Natural killer cell treated with Interleukin-12 subunit alpha and Interleukin-12 subunit beta and Interleukin-15 and Interleukin-18, amount 100 ng/mL, for 72 hours (primary cell): ENCODE measurements around the gene PITPNM3. TPM values are rescaled to one million over a fixed set of nuclear protein-coding genes. Genes with fewer than 3 reads are reported as not detected.

Experiments used
- ATAC-seq, 2 donors: fragments of 150-1000 bp; cut with Tn5 transposase in 1 of 2; sonication (Bioruptor Pico), chemical (Tn5 transposase) in 1 of 2; 2 replicates each; pipeline ENCODE4 v1.10.0; 2021
- DNase-seq: peaks from one replicate; pipeline ENCODE4 v3.0.0; 2022; ENCODE audit warnings: low spot score
- H3K27ac Mint-ChIP-seq, 2 donors: 1 replicate in 1 of 2; 2 replicates in 1 of 2; pipeline ENCODE4 v1.8.0; 2022; ENCODE audit warnings: mixed read lengths in 2 of 2, mild to moderate bottlenecking in 1 of 2, moderate library complexity in 1 of 2
- H3K27me3 Mint-ChIP-seq, 2 donors: 1 replicate in 1 of 2; 2 replicates in 1 of 2; pipeline ENCODE4 v1.8.0; 2022; ENCODE audit warnings: mixed read lengths in 2 of 2
- H3K36me3 Mint-ChIP-seq: one replicate; pipeline ENCODE4 v1.8.0; 2022; ENCODE audit warnings: mixed read lengths
- H3K4me1 Mint-ChIP-seq, 2 donors: 1 replicate in 1 of 2; 2 replicates in 1 of 2; pipeline ENCODE4 v1.8.0; 2022; ENCODE audit warnings: low read depth in 2 of 2, mixed read lengths in 2 of 2, mild to moderate bottlenecking in 1 of 2
- H3K4me3 Mint-ChIP-seq: one replicate; pipeline ENCODE4 v1.8.0; 2022; ENCODE audit warnings: mixed read lengths
- H3K9me3 Mint-ChIP-seq: 2 replicates; pipeline ENCODE4 v1.8.0; 2022; ENCODE audit warnings: mixed read lengths
- total RNA-seq, 2 donors: library from RNA; stranded (reverse); gene quantifications; one replicate each; pipeline ENCODE4 v1.2.3, GENCODE V29; 2022

Gene PITPNM3
- total RNA-seq, 2 donors from 2014 or later: 0.59 to 0.84 TPM

DNA sequence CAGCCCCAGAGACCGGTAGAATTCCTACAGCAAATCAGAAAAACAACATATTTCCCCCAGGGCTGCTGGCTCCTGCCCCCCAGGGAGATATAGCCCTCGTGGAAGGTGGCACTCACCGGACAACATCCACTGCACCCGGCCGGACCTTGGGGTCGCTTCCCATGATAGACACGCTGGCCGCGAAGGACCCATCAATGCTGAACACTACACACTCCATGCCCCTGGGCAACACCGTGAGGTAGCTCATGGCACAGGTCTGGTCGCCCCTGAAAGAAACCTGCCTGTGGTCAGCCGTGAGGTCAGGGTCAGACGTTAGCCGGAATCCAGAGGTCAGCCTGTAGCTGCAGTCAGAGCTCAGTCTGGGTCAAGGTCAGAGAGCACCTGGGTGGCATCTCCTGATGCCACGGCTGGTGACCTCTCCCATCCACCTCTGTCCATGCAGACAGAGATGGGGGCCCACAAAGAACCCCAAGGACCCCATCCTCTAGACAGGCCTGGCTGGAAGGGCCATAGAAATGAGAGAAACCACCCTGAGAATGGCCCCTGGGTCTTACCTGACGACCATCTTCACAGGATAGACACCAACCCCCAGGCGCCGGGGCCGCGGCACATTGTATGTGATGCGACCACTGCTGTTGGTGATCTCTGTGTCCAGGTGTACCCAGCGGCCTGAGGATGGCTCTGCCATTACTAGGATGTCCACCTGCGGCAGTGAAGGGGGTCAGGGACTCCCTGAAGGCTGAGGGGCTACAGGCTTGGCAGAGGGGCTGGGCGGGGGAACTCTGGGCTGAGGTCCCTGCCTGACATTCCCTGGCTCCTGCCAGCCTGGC, 92.5 kb downstream of the PITPNM3 start:
- no peaks in the 10 kb centered on the region for H3K36me3 Mint-ChIP-seq
- H3K27ac Mint-ChIP-seq: no peak overlapping the region
- H3K4me1 Mint-ChIP-seq: peaks cover 0 to 5% of the 10 kb centered on the region in 2 donors
- no peaks in the 10 kb centered on the region for H3K9me3 Mint-ChIP-seq
- H3K27me3 Mint-ChIP-seq: peaks cover 6 to 22% of the 10 kb centered on the region in 2 donors
- peak; percentile 34 for DNase-seq
- H3K4me3 Mint-ChIP-seq: no peak overlapping the region
- no peak for ATAC-seq

DNA sequence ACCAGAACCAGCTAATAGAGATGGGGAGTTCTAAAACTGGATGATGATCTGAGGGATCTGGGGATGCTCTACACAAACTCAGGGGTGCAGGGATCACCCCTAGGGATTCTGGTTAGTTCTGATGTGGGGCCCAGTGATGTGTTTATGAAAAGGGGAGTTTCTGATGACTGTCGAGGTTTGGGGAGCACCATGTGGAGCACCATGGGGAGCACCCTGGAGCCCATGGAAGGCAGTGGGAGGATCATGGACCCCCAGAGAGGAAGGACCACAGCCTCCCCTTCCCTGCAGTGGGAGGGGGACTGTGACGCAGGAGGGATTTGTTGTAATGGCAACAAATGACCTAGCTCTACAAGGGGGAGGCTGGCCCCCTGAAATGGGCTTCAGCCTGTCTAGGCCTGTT, 93.7 kb downstream of the PITPNM3 start:
- no peaks in the 10 kb centered on the region for H3K36me3 Mint-ChIP-seq
- DNase-seq (no peak), ATAC-seq (no peak)
- H3K4me1 Mint-ChIP-seq: peaks cover 0 to 5% of the 10 kb centered on the region in 2 donors
- H3K27me3 Mint-ChIP-seq: peaks cover 6 to 16% of the 10 kb centered on the region in 2 donors
- H3K4me3 Mint-ChIP-seq: no peak overlapping the region
- H3K27ac Mint-ChIP-seq: no peak overlapping the region
- no peaks in the 10 kb centered on the region for H3K9me3 Mint-ChIP-seq

DNA sequence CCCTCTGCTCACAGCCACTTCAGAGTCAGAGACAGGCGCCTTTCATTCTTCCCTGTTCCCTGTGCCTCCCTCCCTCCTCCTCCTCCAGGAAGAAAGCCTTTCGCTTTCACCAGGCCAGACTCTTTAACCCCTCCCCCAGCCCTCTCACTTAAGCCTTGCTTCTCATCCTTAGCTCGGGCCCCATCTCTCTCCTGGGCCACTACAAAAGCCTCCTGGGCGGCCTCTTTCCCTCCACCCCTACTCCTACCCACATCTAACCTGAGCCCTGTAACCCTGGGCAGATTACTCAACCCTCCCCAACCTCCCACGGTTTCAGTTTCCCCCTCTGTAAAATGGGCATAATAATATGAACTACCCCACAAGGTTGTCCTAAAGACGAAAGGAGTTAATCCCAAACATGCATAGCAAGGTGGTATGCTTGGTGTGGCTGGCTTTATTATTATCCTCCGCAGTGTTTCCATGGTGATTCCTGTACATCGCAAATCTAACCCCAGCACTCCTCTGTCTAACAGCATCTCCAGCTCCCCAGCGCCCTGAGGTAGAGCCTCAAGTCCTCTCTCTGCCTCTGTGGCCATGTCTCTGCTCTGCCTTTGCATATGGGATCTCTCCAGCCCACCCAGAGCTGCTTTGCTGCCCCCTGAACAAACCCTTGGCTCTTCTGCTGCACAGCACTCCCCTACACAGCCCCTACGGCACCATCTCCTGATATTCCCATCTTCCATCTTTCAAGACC, 94.4 kb downstream of the PITPNM3 start:
- Mint-ChIP-seq H3K27me3 (peaks cover 6 to 20% of the 10 kb centered on the region in 2 donors), H3K4me1 (peaks cover 3 to 9% of the 10 kb centered on the region in 2 donors), H3K9me3 (no peaks in the 10 kb centered on the region), H3K36me3 (no peaks in the 10 kb centered on the region), H3K27ac (no peak overlapping the region), H3K4me3 (no peak overlapping the region)
- ATAC-seq (no peak), DNase-seq (no peak)

DNA sequence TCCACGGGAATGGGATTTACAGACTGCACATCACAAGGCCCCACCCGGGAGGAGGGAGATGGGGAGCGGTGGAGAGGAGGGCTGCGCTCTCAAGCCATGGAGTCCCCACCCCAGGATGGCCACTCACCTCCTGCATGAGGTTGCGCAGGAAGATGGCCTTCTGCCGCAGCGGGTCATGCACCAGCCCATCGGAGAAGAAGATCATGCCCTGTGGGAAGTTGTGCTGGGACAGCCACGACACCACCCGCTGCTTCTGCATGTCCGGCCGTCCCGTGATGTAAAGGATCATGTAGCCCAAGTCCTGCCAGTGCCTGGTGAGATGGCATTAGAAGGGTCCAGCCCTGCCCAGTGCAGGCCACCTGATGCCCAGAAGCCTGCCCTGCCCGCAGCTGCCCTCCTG, 95.1 kb downstream of the PITPNM3 start:
- H3K27me3 Mint-ChIP-seq: peaks cover 11 to 24% of the 10 kb centered on the region in 2 donors
- no peaks in the 10 kb centered on the region for H3K9me3 Mint-ChIP-seq
- H3K36me3 Mint-ChIP-seq: no peaks in the 10 kb centered on the region
- H3K27ac Mint-ChIP-seq: no peak overlapping the region
- ATAC-seq (no peak), DNase-seq (peak; percentile 58)
- H3K4me3 Mint-ChIP-seq: no peak overlapping the region
- peaks cover 10 to 16% of the 10 kb centered on the region in 2 donors for H3K4me1 Mint-ChIP-seq

DNA sequence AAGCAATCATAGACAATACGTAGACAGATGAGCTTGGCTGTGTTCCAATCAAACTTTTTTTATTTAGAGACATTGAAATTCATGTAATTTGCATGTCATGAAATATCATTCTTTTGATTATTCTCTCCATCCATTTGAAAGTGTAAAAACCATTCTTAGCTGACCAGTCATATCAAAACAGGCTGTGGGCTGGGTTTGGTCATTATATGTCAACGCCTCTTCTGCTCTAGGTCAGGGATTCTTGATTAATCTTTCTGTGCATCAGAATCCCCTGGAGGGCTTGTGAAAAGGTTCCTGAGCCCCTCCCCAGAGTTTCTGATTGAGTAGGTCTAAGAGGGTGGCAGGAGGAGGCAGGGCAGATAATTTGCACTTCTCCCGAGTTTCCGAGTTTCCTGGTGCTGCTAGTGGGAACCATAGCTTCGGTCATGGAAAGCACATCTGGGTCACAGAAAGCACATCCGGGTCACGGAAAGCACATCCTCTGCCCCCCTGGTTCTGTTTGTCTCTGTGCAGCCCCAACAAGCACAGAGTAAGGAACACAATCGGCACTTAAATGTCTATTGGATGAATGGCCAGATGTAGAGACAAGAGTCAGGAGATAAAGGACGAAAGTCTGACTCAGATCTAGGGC, 95.7 kb downstream of the PITPNM3 start:
- peaks cover 11 to 16% of the 10 kb centered on the region in 2 donors for H3K4me1 Mint-ChIP-seq

DNA sequence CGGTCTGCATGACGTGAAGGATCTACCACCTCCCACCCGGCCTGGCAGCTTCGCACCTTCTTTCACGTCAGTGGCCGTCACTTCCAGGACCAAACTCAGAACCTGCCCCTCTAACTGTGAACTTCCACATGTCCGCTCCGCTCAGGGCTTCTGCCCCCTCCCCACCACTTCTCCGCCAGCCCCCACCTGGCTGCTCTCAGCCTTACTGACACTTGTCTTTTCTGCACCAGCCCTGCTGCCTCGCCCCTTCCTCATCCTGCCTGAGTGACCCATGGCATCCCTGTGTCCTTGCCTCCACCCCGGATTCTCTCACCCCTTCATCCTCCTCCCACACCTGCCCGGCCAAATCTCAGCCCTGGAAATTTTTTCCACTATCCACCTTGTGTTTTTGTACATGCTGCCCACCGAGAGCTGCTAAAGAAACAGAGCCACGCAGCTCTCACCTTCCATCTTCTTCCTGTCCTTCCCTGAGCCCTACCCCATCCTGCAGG, 97.8 kb downstream of the PITPNM3 start:
- Mint-ChIP-seq H3K36me3 (no peaks in the 10 kb centered on the region), H3K9me3 (no peaks in the 10 kb centered on the region), H3K27ac (no peak overlapping the region), H3K27me3 (peaks cover 5 to 18% of the 10 kb centered on the region in 2 donors), H3K4me1 (peaks cover 16% of the 10 kb centered on the region in 2 donors), H3K4me3 (no peak overlapping the region)
- DNase-seq (peak; percentile 37), ATAC-seq (no peak)

More for the DNA sequence above, 95.7 kb downstream of the PITPNM3 start:
- Mint-ChIP-seq H3K27me3 (peaks cover 6 to 18% of the 10 kb centered on the region in 2 donors), H3K36me3 (no peaks in the 10 kb centered on the region), H3K27ac (no peak overlapping the region), H3K9me3 (no peaks in the 10 kb centered on the region), H3K4me3 (no peak overlapping the region)
- no peak for ATAC-seq
- DNase-seq: peak; percentile 49

DNA sequence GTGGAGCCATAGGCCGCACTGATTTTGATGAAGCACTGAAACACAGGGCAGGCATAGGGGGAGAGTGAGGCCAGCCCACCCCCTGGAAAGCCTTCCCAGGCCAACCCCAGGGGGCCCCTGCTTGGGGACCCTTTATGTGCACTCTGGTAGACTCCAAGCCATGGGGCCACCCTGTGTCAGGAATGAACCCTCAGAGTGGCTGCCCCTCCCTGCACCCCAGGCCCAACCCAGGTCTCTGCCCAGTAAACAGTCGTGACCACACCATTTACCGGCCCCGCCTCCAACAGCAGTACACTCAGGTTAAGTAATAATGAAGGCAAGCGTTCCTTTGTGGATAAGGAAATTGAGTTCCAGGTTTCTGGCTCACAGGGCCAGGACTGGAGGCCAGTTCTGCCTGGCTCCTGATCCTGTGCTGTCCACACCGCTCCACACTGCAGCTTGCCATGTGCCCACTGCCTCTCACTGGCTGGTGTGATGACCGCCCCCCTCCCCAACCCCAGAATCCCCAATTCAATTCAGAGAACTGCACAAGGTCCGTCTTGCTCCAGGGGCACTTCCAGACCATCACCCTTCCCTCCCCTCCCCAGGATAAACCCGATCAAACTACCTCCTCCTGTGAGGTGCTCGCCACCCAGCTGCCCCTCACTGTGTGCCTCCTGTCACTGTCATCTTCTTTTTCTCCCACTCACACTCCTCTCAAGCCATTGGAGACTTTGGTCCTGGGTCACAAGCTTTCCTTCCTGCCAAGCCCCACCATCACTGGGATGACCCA, 98.5 kb downstream of the PITPNM3 start:
- Mint-ChIP-seq H3K27ac (no peak overlapping the region), H3K9me3 (no peaks in the 10 kb centered on the region), H3K36me3 (no peaks in the 10 kb centered on the region), H3K4me1 (peaks cover 16 to 18% of the 10 kb centered on the region in 2 donors), H3K4me3 (no peak overlapping the region), H3K27me3 (peaks cover 5 to 18% of the 10 kb centered on the region in 2 donors)
- ATAC-seq: no peak
- peak; percentile 49 for DNase-seq

DNA sequence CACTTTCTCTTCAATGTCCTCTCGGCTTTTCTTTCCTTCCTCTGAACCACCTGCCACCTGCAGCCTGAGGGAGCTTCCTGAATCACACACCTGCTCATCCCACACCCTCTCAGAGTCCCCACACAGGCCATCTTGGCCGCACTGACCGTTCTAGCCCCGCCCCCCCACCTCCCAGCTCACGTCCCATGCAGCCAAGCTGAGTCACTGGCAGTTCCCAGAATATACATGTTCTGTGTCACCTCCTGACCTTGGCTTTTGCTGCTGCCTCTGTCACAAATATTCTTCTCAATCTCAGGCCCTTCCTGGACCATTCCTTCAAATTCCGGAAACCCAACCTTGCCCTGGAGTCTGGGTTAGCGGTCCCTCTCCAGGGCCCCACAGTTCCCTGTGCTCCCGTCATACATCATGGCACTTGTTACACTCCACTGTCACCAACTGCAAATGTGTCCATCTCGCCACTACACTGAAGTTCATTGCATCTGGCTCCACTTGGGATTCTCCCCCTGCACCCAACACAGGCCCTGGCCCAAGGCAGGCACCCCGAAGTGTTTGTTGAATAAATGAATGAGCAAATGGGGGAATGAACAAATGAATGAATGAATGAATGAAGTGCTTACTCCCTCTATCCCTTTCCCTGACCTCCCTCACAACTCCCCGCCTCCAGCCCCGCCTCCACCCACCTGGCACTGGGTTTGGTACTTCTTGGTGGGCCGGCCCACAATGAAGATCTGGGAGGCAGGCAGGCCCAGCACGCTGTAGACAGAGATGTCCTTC, 99.3 kb downstream of the PITPNM3 start:
- Mint-ChIP-seq H3K4me3 (peak overlapping the region; percentile 42), H3K4me1 (peaks cover 16 to 18% of the 10 kb centered on the region in 2 donors), H3K36me3 (no peaks in the 10 kb centered on the region), H3K27ac (peak overlapping the region in 1 of 2 donors; percentile 13), H3K9me3 (no peaks in the 10 kb centered on the region), H3K27me3 (peaks cover 5 to 12% of the 10 kb centered on the region in 2 donors)
- ATAC-seq: no peak
- peak; percentile 37 for DNase-seq

DNA sequence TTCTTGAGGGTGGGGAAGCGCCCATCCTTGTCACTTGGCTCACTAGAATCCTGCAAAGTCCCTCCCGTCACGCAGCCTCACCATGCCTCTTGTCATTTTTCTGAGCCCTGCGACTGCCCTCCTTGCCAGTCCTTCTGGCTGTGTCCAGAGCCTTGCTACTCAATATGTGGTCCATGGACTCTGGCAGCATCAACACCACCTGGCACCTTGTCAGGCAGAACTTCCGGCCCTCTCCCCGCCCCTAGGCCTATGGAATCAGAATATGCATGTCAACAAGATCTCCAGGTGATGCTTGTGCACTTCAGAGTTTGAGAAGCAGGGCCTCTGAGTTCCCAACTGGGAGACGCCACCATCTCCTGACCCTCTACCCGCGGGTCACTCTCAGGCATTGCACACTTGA, 100.0 kb downstream of the PITPNM3 start:
- no peak for ATAC-seq
- H3K4me3 Mint-ChIP-seq: peak overlapping the region; percentile 42

DNA sequence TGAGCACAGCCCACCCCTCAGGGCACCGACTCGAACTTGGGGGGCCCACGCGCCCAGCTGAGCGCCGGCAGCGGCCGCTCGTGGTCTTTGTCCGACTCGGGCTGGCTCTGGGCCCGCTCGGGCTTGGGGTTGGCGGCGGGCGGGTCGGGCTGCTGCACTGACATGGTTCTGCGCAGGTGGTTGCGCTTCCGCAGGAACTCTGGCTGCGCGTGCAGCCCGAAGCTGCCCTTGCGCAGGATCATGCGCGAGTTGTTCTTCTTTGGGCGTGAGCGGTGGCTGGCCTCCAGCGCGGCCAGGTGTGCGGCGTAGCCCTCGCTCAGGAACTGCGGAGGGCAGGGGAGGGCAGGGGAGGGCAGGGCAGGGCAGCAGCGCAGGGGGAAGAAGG, 101.0 kb downstream of the PITPNM3 start:
- Mint-ChIP-seq H3K9me3 (no peaks in the 10 kb centered on the region), H3K27me3 (peaks cover 5 to 10% of the 10 kb centered on the region in 2 donors), H3K4me3 (no peak overlapping the region), H3K27ac (no peak overlapping the region), H3K4me1 (peaks cover 19 to 25% of the 10 kb centered on the region in 2 donors), H3K36me3 (no peaks in the 10 kb centered on the region)
- ATAC-seq (peak in 1 of 2 donors; percentile 58), DNase-seq (peak; percentile 52)

More for the DNA sequence above, 100.0 kb downstream of the PITPNM3 start:
- Mint-ChIP-seq H3K36me3 (no peaks in the 10 kb centered on the region), H3K27ac (no peak overlapping the region), H3K4me1 (peaks cover 16 to 21% of the 10 kb centered on the region in 2 donors), H3K27me3 (peaks cover 5 to 10% of the 10 kb centered on the region in 2 donors), H3K9me3 (no peaks in the 10 kb centered on the region)
- DNase-seq: peak; percentile 39

DNA sequence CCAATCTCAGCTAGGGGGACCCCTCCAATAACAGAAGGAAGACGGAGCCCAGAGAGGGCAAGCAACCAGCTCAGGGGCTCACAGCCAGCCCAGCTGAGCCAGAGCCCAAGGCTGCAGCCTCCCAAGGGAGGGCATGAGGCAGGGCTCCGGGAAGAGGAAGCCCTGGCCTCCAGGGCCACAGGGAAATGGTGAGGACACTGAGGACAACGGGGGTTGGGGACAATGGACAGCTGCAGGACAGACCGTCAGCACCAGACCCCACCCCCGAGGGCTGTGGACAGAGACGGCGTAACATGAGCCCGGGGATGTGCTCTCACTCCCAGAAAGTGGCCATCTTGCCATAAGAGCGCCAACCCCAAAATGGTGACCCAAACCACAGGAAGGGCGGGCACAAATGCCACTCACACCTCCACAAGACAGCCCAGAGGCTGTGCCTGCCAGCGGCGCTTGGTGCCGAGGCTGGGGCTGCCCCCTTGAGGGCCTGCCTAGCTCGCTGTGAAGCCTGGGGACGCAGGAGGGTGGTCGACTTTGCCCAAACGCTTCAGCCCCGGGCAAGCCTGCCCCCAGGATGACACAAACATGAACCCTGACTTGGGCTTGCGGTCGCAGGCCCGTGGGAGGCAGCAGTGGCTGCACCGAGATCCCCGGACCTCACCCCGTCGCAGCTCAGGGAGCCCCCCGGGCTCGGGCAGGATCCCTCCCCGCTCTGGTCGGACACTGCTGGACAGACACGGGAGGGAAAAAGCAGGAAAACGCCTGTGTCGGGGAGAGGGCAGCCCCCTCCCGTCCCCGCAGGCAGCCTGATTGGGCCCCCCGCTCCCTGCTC, 101.6 kb downstream of the PITPNM3 start:
- ATAC-seq: no peak
- Mint-ChIP-seq H3K4me1 (peaks cover 15 to 25% of the 10 kb centered on the region in 2 donors), H3K27me3 (peaks cover 5 to 10% of the 10 kb centered on the region in 2 donors), H3K4me3 (peak overlapping the region; percentile 20), H3K27ac (no peak overlapping the region), H3K36me3 (no peaks in the 10 kb centered on the region), H3K9me3 (no peaks in the 10 kb centered on the region)
- DNase-seq: peak; percentile 53
